22Rv1 (cell line): Measurements from ENCODE around the gene LMBR1.

Experiments used
- CTCF ChIP-seq: fragments of 450-650 bp; IDR thresholded peaks from 2 replicates; pipeline ENCODE4 v1.5.1; 2017; ENCODE audit warnings: mild to moderate bottlenecking
- ZFX ChIP-seq: fragments of 450-650 bp; IDR thresholded peaks from 2 replicates; pipeline ENCODE4 v1.6.1; 2017; ENCODE audit warnings: antibody characterized with exemption, borderline replicate concordance

DNA sequence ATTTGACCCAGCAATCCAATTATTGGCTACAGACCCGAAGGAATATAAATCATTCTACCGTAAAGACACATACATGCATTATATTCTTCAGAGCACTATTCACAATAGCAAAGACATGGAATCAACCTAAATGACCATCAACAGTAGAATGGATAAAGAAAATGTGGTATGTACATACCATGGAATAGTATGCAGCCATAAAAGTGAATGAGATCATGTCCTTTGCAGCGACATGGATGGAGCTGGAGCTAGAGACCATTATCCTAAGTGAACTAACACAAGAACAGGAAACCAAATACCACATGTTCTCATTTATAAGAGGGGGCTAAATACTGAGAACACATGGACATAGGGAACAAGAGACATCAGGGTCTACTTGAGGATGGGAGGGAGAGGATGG is 44.0 kb downstream of the LMBR1 start:
- no peak for TF ChIP-seq CTCF
- TF ChIP-seq ZFX, result no peak
